ENCODE measurements around the gene HOXC11.

DNA sequence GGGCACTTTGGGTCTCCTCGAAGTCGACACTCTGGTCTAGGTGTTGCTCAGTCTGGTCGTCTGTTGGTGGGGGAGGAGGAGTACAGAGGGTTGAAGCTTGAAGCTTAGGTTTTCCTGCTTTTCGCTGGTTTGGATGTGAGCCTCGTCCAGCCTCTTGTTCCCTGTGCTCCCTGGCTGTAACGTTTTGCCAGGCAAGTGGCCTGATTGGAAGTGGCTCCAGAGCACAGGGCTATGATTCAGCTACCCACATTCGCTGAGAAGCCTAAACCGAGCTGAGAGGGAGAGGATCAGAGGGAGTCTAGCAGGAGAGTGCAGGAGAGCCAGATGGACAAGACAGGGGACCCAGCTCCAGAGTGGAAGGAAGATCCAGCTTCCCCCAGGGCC is 18.1 kb downstream of the HOXC11 start:
- TF ChIP-seq, protein P1, sequence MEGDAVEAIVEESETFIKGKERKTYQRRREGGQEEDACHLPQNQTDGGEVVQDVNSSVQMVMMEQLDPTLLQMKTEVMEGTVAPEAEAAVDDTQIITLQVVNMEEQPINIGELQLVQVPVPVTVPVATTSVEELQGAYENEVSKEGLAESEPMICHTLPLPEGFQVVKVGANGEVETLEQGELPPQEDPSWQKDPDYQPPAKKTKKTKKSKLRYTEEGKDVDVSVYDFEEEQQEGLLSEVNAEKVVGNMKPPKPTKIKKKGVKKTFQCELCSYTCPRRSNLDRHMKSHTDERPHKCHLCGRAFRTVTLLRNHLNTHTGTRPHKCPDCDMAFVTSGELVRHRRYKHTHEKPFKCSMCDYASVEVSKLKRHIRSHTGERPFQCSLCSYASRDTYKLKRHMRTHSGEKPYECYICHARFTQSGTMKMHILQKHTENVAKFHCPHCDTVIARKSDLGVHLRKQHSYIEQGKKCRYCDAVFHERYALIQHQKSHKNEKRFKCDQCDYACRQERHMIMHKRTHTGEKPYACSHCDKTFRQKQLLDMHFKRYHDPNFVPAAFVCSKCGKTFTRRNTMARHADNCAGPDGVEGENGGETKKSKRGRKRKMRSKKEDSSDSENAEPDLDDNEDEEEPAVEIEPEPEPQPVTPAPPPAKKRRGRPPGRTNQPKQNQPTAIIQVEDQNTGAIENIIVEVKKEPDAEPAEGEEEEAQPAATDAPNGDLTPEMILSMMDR (IDR thresholded peaks at IDR 0.05) = no peak
- no peak for TF ChIP-seq ZFX (IDR thresholded peaks at IDR 0.05; ENCODE audit: borderline replicate concordance)
